WTC11 (cell line): ENCODE results near the gene EFHD1.

Experiments used
- ETV6 ChIP-seq: sonication (generic); formaldehyde crosslinking; IDR thresholded peaks from 2 replicates; pipeline ENCODE4 v1.8.1; 2022; ENCODE audit warnings: mild to moderate bottlenecking, missing genetic modification reagents
- RELA ChIP-seq: sonication (generic); formaldehyde crosslinking; IDR thresholded peaks from 2 replicates; pipeline ENCODE4 v1.8.1; 2022; ENCODE audit warnings: missing genetic modification reagents, mild to moderate bottlenecking, borderline replicate concordance
- ZBTB21 ChIP-seq: sonication (generic); formaldehyde crosslinking; IDR thresholded peaks from 2 replicates; pipeline ENCODE4 v1.8.1; 2023; ENCODE audit warnings: mild to moderate bottlenecking, missing genetic modification reagents, borderline replicate concordance
- ZNF263 ChIP-seq: sonication (generic); formaldehyde crosslinking; IDR thresholded peaks from 2 replicates; pipeline ENCODE4 v1.8.1; 2022; ENCODE audit warnings: low read depth, mild to moderate bottlenecking, moderate library complexity, missing genetic modification reagents
- TF ChIP-seq, protein P1 (sequence below): fragments of 200-600 bp; IDR thresholded peaks from 2 replicates; pipeline ENCODE4 v1.8.0; 2022; ENCODE audit warnings: antibody characterized with exemption
- TF ChIP-seq, protein P2 (sequence below): sonication (generic); formaldehyde crosslinking; IDR thresholded peaks from 2 replicates; pipeline ENCODE4 v1.8.1; 2023; ENCODE audit warnings: mild to moderate bottlenecking, missing genetic modification reagents, borderline replicate concordance
- TF ChIP-seq, protein P3 (sequence below): fragments of 250-450 bp; sonication (Bioruptor Pico); IDR thresholded peaks from 2 replicates; pipeline ENCODE4 v1.8.0; 2021; ENCODE audit warnings: mild to moderate bottlenecking
- TF ChIP-seq, protein P4 (sequence below): sonication (generic); formaldehyde crosslinking; IDR thresholded peaks from 2 replicates; pipeline ENCODE4 v1.8.0; 2022; ENCODE audit warnings: mild to moderate bottlenecking, missing genetic modification reagents

DNA sequence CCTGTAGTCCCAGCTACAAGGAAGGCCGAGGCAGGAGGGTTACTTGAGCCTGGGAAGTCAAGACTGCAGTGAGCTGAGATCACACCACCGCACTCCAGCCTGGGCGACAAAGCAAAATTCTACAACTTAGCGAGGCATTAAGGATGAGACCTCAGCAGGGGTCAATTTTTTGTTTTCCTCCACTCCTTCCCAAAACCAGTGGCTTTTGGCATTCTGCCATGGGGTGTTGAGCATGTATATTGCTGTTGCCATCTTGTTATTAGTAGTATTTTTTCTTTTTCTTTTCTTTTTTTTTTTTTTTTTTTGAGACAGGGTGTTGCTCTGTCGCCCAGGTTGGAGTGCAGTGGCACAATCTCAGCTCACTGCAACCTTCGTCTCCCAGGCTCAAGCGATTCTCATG is 54.8 kb downstream of the EFHD1 start:
- TF ChIP-seq, protein P1, sequence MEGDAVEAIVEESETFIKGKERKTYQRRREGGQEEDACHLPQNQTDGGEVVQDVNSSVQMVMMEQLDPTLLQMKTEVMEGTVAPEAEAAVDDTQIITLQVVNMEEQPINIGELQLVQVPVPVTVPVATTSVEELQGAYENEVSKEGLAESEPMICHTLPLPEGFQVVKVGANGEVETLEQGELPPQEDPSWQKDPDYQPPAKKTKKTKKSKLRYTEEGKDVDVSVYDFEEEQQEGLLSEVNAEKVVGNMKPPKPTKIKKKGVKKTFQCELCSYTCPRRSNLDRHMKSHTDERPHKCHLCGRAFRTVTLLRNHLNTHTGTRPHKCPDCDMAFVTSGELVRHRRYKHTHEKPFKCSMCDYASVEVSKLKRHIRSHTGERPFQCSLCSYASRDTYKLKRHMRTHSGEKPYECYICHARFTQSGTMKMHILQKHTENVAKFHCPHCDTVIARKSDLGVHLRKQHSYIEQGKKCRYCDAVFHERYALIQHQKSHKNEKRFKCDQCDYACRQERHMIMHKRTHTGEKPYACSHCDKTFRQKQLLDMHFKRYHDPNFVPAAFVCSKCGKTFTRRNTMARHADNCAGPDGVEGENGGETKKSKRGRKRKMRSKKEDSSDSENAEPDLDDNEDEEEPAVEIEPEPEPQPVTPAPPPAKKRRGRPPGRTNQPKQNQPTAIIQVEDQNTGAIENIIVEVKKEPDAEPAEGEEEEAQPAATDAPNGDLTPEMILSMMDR: no peak
- TF ChIP-seq, protein P2, sequence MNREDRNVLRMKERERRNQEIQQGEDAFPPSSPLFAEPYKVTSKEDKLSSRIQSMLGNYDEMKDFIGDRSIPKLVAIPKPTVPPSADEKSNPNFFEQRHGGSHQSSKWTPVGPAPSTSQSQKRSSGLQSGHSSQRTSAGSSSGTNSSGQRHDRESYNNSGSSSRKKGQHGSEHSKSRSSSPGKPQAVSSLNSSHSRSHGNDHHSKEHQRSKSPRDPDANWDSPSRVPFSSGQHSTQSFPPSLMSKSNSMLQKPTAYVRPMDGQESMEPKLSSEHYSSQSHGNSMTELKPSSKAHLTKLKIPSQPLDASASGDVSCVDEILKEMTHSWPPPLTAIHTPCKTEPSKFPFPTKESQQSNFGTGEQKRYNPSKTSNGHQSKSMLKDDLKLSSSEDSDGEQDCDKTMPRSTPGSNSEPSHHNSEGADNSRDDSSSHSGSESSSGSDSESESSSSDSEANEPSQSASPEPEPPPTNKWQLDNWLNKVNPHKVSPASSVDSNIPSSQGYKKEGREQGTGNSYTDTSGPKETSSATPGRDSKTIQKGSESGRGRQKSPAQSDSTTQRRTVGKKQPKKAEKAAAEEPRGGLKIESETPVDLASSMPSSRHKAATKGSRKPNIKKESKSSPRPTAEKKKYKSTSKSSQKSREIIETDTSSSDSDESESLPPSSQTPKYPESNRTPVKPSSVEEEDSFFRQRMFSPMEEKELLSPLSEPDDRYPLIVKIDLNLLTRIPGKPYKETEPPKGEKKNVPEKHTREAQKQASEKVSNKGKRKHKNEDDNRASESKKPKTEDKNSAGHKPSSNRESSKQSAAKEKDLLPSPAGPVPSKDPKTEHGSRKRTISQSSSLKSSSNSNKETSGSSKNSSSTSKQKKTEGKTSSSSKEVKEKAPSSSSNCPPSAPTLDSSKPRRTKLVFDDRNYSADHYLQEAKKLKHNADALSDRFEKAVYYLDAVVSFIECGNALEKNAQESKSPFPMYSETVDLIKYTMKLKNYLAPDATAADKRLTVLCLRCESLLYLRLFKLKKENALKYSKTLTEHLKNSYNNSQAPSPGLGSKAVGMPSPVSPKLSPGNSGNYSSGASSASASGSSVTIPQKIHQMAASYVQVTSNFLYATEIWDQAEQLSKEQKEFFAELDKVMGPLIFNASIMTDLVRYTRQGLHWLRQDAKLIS: no peak
- TF ChIP-seq ZNF263: no peak
- no peak for TF ChIP-seq ETV6
- TF ChIP-seq, protein P3, sequence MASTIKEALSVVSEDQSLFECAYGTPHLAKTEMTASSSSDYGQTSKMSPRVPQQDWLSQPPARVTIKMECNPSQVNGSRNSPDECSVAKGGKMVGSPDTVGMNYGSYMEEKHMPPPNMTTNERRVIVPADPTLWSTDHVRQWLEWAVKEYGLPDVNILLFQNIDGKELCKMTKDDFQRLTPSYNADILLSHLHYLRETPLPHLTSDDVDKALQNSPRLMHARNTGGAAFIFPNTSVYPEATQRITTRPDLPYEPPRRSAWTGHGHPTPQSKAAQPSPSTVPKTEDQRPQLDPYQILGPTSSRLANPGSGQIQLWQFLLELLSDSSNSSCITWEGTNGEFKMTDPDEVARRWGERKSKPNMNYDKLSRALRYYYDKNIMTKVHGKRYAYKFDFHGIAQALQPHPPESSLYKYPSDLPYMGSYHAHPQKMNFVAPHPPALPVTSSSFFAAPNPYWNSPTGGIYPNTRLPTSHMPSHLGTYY (CRISPR knock-in tag): no peak
- no peak for TF ChIP-seq ZBTB21 (CRISPR knock-in tag)
- no peak for TF ChIP-seq RELA (CRISPR knock-in tag)
- TF ChIP-seq, protein P4, sequence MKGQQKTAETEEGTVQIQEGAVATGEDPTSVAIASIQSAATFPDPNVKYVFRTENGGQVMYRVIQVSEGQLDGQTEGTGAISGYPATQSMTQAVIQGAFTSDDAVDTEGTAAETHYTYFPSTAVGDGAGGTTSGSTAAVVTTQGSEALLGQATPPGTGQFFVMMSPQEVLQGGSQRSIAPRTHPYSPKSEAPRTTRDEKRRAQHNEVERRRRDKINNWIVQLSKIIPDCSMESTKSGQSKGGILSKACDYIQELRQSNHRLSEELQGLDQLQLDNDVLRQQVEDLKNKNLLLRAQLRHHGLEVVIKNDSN: no peak
